ENCODE measurements around the gene SLAMF7.

DNA sequence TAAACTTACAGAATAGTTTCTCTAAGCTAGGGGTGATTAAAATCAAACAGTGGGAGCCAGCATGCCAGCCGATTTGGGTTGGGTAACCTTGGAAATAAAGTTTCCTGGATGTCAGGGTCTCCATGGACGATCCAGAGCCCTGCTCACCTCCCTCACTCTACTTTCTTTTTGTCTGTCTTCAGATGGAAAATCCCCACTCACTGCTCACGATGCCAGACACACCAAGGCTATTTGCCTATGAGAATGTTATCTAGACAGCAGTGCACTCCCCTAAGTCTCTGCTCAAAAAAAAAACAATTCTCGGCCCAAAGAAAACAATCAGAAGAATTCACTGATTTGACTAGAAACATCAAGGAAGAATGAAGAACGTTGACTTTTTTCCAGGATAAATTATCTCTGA, 13.9 kb downstream of the SLAMF7 start:
- no peak for TF ChIP-seq CTCF (IDR thresholded peaks at IDR 0.05; ENCODE audit: low read depth, low read length, missing input control)
- TF ChIP-seq TAF1 (conservative IDR thresholded peaks at IDR 0.05) = no peak
- TF ChIP-seq FOXA1 (IDR thresholded peaks at IDR 0.05) = no peak
- no peak for TF ChIP-seq MAX (IDR thresholded peaks at IDR 0.05)
- TF ChIP-seq JUND (IDR thresholded peaks at IDR 0.05) = no peak
- TF ChIP-seq, protein P1, sequence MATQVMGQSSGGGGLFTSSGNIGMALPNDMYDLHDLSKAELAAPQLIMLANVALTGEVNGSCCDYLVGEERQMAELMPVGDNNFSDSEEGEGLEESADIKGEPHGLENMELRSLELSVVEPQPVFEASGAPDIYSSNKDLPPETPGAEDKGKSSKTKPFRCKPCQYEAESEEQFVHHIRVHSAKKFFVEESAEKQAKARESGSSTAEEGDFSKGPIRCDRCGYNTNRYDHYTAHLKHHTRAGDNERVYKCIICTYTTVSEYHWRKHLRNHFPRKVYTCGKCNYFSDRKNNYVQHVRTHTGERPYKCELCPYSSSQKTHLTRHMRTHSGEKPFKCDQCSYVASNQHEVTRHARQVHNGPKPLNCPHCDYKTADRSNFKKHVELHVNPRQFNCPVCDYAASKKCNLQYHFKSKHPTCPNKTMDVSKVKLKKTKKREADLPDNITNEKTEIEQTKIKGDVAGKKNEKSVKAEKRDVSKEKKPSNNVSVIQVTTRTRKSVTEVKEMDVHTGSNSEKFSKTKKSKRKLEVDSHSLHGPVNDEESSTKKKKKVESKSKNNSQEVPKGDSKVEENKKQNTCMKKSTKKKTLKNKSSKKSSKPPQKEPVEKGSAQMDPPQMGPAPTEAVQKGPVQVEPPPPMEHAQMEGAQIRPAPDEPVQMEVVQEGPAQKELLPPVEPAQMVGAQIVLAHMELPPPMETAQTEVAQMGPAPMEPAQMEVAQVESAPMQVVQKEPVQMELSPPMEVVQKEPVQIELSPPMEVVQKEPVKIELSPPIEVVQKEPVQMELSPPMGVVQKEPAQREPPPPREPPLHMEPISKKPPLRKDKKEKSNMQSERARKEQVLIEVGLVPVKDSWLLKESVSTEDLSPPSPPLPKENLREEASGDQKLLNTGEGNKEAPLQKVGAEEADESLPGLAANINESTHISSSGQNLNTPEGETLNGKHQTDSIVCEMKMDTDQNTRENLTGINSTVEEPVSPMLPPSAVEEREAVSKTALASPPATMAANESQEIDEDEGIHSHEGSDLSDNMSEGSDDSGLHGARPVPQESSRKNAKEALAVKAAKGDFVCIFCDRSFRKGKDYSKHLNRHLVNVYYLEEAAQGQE (IDR thresholded peaks at IDR 0.05) = no peak
- no peak for TF ChIP-seq YY1 (IDR thresholded peaks at IDR 0.05)

Data from liver (tissue), 3 donors.